GM18502 (cell line): ENCODE measurements around the gene REXO5.

Experiments
- ATAC-seq: cut with Tn5 transposase; IDR thresholded peaks from one replicate; pipeline ENCODE4 v1.9.1; 2021; ENCODE audit warnings: mild to moderate bottlenecking; ENCODE audit not compliant: unreplicated experiment, poor library complexity

REXO5 gene

DNA sequence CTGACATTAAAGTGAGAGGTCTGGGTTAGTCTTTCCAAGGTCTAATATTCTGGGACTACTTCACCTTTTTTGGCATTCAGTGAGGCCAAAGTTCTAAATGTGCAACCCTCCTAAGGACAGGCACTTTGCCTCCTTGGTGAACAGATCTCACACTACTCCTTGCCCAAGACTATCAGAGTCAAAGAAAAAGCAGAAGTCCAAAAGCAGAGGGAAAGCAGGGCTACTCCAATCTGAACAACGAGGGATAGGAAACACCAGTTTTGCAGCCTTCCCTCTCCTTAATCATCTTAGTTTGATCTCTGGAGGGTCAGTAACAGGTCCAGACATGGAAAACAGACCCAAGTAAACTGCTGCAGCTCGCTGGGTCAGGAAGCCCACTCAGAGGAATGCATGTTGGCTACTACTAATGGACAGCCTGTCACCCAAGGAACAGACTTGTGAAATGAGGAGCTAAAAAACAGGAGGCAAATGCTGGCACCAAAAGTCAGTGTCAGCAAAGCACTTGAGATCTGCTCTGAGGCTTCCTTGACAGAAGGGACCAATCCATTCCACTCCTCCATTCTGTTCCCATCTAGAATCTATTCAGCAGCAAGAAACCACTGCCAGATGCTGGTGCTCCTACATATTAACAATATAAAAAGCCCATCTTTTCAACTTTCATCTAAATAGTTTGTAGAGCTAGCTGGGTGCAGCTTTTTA is 63.9 kb downstream of the REXO5 start:
- no peak for ATAC-seq

DNA sequence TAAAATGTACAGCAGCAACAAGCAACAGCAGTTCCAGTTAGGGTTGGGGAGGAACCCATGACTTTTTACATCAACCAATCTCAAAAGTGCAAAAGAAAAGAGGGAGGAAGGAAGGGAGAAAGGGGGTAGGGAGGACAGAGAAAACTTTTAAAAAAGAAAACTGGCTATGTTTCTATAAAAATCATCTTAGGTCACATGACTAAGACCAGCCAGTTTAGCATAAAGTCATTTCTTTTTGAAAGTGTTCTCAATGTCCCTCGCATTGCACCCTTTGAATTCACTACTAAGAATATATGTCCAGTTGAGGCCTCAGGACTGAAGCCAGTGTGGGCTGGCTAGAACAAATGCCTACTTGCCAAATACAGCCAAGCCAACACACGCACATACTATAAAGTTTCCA is 64.9 kb downstream of the REXO5 start:
- ATAC-seq, result no peak

DNA sequence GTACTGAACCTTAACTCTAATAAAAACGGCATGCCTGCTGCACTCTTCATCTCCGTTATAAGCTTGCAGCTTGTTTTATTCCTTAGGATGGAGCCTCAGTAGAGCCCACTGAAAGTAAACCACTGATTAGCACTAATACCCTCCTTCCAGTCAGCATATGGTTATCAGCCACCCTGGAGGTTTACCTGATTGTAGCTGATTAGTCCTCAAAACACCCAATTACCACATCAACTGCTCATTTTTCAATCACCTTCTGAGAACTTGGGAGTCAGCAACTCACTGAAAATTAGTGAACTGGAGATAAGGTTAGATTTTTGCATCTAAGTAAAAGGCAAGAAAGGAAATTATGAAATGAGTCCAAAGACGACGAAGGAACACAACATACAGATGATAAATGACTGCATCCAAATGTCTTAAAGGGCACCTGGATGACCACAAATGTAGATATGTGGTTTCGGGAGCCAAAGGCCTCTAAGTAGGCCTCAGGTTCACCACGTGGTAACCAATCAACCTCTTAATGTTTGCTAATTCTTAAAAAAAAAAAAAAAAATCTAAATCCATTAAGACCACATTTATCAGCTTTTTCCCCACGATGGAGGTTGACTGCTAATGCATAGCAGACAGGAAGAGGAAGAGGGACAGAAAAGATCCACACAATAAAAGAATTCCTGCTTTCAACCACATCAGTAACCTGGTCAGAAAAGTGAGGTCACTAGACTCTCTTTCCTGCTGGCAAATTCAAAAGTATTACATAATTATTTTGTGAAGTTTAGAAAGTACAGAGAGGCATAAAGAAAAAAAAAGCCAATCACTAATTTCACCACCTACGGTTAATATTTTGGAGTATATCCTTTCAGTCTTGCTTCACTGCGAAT is 65.9 kb downstream of the REXO5 start:
- no peak for ATAC-seq

DNA sequence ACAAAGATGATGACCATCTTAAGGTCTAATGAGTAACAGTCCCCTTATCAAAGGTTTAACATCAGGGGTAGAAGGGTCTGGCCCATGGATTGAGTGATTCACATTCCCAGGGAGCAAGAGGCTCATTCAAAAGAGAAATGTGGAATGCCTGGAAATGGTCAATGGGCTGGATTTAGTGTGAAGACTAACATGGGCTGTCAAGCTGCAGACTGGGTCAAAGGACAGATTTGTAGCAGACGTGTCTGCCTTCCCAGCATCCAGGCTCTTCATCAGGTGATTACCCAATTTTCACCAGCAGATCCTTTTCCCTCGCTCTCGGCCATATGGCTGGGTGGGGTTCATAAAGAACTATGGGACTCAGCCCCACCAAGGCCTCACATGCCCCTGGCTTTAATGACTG is 67.0 kb downstream of the REXO5 start:
- no peak for ATAC-seq

DNA sequence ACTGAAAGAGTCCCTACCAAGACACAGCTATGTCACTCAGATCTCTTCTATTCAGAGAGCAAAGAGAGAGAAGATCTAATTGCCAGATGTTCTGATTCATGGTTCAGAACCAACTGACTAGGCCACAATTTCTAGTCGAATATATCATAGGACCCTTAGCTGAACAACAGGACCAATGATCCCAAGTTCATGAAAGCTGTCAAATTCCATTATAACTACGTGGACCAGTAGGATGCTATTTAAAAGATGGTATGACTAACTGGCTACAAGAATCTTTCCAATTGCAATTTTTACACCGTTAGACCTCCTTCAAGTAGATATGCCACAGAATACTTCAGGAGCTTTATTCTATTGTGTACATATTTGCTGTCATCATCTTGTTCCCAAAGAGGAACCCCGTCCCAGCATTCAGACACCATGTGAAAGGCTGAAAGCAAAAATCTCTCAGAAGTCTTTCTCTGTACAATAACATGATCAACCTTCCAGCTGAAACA is 67.8 kb downstream of the REXO5 start:
- no peak for ATAC-seq

DNA sequence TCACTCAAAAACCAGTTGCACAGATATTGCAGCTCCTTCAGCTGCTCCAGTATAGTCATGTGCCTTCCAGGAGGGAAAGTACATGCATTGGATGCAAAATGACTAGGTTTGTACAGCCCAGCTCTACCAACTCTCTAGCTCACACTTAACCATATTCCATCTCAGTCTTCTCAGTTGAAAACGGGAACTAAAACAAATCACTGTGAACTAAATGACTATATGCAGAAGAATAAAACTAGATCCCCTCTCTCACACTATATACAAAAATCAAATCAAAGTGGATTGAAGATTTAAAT is 69.0 kb downstream of the REXO5 start:
- no peak for ATAC-seq

DNA sequence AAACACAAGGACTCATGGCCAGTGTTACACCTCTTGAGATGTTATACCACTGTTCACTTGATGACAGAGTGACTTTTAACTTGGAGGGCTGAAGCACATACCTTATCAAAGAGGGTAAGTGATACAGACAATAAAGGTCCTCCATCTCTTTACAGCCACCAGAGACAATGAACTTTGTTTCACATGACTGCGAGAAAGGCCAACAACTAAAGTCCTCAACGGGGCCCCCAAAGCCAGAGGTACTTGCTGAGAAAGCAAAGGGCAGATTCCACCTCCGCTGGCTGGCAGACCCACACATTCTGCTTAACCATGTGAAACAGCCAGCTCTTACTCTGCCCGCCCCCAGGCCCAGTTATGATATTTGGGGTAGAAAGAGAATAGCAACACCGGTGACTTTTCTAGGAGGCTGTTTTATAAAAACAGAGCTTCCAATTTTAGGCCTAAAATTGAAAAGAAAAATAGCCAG is 72.4 kb downstream of the REXO5 start:
- ATAC-seq, result no peak

DNA sequence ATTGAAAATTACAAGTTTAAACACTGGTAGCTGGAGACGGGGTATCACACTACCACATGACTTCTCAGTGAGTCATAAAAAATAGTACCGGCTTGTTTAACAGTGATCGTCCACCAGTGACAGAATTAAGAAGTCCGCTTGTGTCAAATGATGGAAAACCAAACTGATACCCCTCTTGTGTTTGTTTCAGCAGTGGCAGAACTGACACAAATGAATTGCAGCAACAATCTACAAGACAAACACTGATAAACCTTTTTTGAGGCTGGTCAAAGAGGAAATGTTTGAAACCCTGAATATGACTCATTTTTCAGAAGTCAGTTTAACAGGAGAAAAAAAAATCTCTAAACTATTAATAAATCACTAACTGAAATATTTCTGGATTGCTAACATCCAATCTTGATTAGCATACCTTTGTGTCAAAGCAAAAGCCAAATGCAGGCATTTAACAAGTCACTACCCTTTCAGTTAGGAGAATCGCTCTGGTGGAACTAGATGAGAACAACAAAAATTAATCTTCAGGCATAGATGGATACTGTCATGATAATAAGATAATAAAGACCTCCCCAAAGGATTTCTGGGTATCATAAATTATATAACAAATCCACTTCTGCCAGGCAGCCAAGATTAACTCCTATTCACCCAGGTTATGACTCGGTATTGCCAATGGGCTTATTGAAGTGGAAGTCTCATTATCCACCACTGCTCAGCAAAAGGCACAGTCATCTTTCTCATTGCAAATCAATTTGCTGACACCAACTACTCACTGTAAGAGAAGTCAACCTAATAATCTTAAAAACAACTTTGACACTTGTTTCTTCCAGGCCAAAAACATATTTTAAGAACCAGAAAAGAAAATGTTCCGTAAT is 73.1 kb downstream of the REXO5 start:
- ATAC-seq, result no peak

DNA sequence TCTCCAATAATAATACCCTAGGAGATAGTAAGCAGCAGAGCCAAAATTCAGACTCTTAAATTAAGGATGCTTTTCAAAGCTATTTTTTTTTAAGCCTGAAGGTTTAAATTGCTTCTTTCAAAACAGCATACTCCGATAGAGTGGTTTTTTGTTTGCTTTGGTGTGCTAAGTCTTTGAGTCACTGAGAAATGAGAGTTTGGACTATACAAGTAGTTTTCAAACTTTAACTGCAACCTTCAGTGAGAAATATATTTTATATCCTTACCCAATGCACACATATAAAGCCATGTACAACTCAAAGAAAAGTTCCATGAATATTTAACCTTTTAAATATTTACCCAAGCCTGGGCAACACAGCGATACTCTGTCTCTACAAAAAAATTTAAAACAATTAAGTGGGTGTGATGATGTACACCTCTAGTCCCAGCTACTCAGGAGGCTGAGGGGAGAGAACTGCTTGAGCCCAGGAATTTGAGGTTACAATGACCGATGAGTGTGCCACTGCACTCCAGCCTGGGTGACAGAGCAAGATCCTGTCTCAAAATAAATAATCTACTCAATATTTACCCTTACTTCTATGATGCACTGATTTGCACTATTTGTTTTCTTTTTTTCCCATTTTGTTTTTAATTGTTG is 74.7 kb downstream of the REXO5 start:
- no peak for ATAC-seq

DNA sequence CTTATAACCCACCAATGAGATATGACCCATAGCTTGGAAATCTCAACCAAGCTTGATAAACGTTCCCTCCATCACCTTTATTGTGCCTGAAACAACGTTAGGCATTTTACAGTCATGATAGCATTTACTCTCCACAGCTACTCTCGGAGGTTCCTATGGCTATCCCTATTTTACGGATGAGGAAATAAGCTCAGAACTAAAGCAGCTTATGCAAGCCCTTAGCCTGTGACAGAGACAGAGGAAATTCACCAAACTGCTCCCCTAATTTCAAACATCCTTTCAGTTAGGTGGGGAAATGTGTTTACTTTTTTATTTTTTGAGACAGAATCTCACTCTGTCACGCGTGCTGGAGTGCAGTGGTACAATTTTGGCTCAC is 75.2 kb downstream of the REXO5 start:
- ATAC-seq, result no peak

DNA sequence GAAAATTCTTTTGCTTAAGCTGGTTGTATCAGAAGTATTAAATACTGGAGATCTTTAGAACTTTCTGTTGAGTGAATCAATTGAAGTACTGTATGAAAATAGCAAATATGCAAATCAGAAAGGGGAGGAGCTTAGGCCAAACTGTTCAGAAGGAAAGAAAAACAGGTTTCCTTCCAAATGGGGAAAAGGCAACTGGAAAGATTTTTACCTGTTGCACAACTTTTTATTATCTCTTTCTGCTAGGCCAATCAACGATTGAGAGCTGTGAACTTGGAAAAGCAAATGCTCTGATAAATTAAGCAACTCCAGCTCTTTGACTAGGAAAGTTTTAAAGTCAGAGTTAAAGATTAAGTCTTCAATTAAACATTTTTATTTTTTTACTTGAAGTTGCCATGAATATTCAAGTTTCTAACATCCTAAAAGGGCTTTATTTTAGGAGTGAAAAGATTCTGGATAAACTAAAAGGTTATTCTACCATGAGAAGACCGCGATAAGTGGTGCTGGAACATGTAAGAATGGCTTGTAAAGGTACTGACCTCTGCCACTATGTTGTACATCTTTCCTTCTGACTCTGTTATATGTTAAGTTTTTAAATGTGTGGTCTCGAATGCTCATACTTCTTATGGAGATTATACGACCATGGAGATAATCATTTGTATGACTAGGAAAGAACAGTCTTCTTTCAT is 77.4 kb downstream of the REXO5 start:
- no peak for ATAC-seq

DNA sequence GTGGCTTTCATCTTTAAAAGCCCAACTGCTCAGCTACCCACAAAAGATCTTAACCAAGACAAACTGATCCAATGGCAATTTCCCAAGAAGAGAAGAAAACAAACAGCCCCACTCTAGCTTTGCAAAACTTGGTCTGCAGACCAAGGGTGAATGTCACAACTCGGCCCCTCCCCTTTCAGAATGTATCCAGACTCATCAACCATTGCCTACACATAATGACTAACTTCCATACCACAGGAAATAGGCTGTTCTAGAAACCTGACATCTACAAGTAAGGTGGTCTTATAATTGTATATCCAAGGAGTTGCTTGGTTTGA is 77.9 kb downstream of the REXO5 start:
- no peak for ATAC-seq

DNA sequence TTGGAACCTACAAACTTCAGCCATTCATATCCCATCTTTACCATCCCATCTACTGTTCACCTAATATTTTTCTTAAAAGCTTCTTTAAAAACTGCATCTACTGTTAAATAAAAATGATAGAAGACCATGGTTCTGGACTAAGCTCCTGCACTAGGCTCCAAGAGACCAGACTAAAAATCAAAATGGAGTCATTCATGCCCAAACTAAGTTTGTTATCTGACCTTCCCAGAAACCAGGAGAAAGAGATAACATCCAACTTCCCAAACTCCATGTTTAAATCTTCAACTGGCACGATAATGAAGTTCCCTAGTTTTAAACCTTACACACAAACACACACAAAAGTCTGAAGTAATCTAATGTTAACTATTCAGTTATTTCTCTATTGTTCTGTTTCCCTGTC is 80.0 kb downstream of the REXO5 start:
- ATAC-seq, result no peak

DNA sequence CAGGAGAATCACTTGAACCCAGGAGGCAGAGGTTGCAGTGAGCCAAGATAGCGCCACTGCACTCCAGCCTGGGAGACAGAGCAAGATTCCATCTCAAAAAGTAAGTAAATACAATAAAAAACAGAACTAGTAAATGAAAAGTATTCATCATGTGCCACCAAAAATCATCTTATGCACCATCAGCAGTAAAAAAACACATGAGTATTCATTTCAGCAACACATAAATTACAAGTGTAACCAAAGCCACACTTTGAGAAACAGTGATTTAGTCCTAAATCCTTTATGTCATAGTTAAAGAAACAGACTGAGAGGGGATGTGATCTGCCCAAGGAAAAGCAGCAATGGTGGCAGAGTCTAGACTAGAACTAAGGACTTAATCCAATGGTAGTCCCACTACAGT is 80.9 kb downstream of the REXO5 start:
- no peak for ATAC-seq

DNA sequence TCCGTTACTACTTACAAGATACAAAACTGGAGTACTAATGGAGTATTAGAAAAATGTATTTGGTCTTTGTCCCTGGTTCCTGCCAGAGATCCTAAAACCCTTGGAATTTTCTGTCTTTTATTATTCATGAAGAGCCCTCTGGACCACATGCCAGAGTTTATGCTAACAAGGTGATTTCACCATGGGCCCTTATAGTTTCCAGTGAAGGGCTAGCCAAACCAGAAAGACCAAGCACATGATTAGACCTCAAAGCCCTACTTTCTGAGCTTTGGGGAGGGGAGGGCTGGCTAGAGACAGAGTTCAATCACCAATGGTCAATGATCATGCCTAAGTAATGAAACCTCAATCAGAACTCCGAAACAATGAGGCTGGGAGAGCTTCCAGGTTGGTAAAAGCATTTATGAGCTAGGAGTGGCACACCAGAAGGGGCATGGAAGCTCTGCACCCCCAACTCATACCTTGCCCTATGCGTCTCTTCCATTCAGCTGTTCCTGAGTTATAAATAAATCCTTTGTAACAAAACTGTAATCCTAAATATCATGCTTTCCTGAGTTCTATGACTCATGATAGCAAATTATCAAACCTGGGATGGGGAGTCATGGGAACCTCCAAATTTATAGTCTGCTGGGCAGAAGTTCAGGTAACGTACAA is 83.4 kb downstream of the REXO5 start:
- ATAC-seq, result no peak

DNA sequence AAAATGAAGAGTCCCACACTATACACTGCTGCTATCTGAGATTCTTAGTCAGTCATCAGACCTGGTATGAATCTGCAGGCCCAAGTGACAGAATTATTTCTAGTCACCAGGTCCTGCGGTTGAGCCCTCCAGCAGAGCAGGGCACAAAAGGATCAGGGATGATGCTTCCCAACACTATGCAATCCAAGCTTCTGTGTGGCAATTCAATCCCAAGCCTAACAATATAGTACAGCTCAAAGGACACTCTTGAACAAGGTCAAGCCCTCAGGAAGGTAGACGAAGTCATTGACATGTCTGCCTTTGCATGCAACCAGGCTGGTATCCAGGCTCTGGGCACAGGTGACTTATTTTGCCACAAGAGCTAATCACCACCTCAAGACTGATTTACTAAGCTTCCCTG is 88.1 kb downstream of the REXO5 start:
- no peak for ATAC-seq

DNA sequence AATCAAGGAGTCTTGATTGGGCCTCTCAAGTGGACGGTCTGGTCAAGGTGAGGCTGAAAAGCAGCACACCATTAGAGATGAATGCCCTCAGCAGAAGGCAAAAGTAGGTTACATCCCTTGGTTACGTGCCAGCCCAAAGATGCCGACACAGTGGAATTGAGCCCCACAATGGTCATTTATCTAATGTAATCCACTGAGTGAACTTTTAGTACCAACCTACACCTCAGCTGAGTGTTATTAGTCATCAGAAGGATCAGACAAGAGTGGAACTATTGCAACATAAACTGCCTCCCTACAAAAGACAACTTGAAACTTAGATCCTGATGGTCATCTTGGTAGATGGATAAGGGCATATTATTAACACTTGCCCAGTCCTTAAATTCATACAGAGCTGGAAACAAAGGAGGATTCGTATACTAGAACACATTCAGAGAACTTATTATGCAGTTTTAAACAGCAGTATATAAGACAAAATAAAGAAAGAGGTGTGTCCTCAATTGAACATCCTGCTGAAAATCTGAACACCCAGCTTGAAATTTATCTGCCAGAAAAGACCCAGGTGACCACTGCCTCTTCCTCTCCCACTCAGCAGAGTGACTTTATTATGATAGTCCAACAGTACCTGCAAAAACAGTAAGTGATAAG is 91.0 kb downstream of the REXO5 start:
- ATAC-seq, result no peak

DNA sequence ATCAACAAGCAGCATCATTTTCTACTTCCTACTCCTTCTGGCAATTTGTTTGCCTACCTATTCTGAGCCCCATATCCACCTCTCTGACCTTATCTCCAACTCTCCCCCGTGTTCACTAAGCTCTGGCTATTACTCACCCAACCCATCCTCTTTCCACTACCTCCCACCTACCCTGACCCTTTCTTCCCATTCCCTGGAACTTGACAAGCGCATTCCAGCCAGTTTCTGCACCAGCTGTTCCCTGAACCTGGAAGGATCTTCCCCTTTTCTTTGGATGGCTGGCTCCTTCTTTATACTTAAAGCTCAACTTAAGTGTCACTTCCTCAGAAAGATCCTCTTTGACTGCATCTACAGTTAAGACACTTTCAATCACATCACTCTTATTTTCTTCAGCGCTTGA is 91.6 kb downstream of the REXO5 start:
- ATAC-seq, result no peak

DNA sequence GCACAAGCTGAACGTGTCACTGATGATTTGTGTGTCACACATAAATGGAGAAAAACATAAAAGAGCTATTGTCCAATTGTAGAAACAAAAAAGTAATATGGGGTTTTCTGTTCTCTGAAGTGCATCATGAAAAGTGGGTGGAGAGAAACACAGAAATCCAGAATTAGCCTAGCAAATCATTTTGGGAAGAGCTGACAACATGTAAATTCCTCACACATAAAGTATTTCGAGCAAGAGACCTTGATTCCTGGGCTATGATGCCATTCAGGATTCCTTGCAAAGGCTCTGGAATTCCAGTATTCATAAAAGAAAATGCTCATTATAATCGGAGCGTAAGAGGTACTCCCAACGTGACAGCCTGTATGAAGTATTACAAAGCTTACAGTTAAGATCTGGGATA is 92.7 kb downstream of the REXO5 start:
- no peak for ATAC-seq
